ENCODE data around the gene CCDC136. TPM values are rescaled to one million over a fixed set of nuclear protein-coding genes. Genes with fewer than 3 reads are reported as not detected.

CCDC136 gene
- total RNA-seq, 2 experiments from 2014 or later: 5.6 to 8.9 TPM

- ChIA-PET CTCF (no interaction called here), POLR2A (no interaction called here)
- Mint-ChIP-seq H3K4me1 (ENCODE audit: low read depth) (no peaks in the 10 kb centered on the region), H3K27ac (no peak overlapping the region), H3K4me3 (no peak overlapping the region), H3K36me3 (ENCODE audit: low read depth) (no peaks in the 10 kb centered on the region), H3K27me3 (ENCODE audit: low read depth) (peaks cover 3% of the 10 kb centered on the region), H3K9me3 (ENCODE audit: insufficient read depth) (no peaks in the 10 kb centered on the region)
- DNase-seq (no peak), ATAC-seq (no peak)
These were observed 20.1 kb downstream of the CCDC136 start for GRCh38 chr7:128811631-128812430.

- DNase-seq: no peak
- ChIA-PET CTCF (no interaction called here), POLR2A (no interaction called here)
- H3K36me3 Mint-ChIP-seq (ENCODE audit: low read depth): no peaks in the 10 kb centered on the region
- no peaks in the 10 kb centered on the region for H3K4me1 Mint-ChIP-seq (ENCODE audit: low read depth)
- no peak overlapping the region for H3K27ac Mint-ChIP-seq
- no peak overlapping the region for H3K4me3 Mint-ChIP-seq
- no peak for ATAC-seq
- no peaks in the 10 kb centered on the region for H3K9me3 Mint-ChIP-seq (ENCODE audit: insufficient read depth)
- H3K27me3 Mint-ChIP-seq (ENCODE audit: low read depth): peaks cover 3% of the 10 kb centered on the region
These were observed 20.9 kb downstream of the CCDC136 start for GRCh38 chr7:128812514-128813168.

- CTCF ChIA-PET: no interaction called here
- ATAC-seq: no peak
- no peaks in the 10 kb centered on the region for H3K4me1 Mint-ChIP-seq (ENCODE audit: low read depth)
These were observed 22.7 kb downstream of the CCDC136 start for GRCh38 chr7:128814499-128814898.

GRCh38 chr7:128815289-128815942 lies 23.6 kb downstream of the CCDC136 start:
- H3K36me3 Mint-ChIP-seq (ENCODE audit: low read depth): no peaks in the 10 kb centered on the region
- no peak for DNase-seq

More at GRCh38 chr7:128814499-128814898, 22.7 kb downstream of the CCDC136 start:
- H3K27me3 Mint-ChIP-seq (ENCODE audit: low read depth): peaks cover 3% of the 10 kb centered on the region
- no peak for DNase-seq
- no peak overlapping the region for H3K4me3 Mint-ChIP-seq
- no peaks in the 10 kb centered on the region for H3K36me3 Mint-ChIP-seq (ENCODE audit: low read depth)
- no peak overlapping the region for H3K27ac Mint-ChIP-seq
- H3K9me3 Mint-ChIP-seq (ENCODE audit: insufficient read depth): no peaks in the 10 kb centered on the region
- POLR2A ChIA-PET: no interaction called here

GRCh38 chr7:128818694-128819093 lies 26.9 kb downstream of the CCDC136 start:
- ChIA-PET POLR2A (no interaction called here), CTCF (interaction anchor here (0.7 to 3.4 kb wide), 3 partner anchors 13 to 65 kb away, joined by 3 to 8 read pairs (median 5); no protein-coding TSS in a partner anchor)
- no peak overlapping the region for H3K4me3 Mint-ChIP-seq
- ATAC-seq (no peak), DNase-seq (no peak)
- no peak overlapping the region for H3K27ac Mint-ChIP-seq
- peaks cover 3% of the 10 kb centered on the region for H3K27me3 Mint-ChIP-seq (ENCODE audit: low read depth)
- peaks cover 4% of the 10 kb centered on the region for H3K4me1 Mint-ChIP-seq (ENCODE audit: low read depth)
- no peaks in the 10 kb centered on the region for H3K9me3 Mint-ChIP-seq (ENCODE audit: insufficient read depth)
- H3K36me3 Mint-ChIP-seq (ENCODE audit: low read depth): no peaks in the 10 kb centered on the region

More at GRCh38 chr7:128815289-128815942, 23.6 kb downstream of the CCDC136 start:
- Mint-ChIP-seq H3K4me1 (ENCODE audit: low read depth) (peaks cover 4% of the 10 kb centered on the region), H3K27me3 (ENCODE audit: low read depth) (peaks cover 3% of the 10 kb centered on the region), H3K4me3 (no peak overlapping the region), H3K9me3 (ENCODE audit: insufficient read depth) (no peaks in the 10 kb centered on the region), H3K27ac (no peak overlapping the region)
- CTCF ChIA-PET: no interaction called here
- no peak for ATAC-seq
- POLR2A ChIA-PET: interaction anchor here (0.6 kb wide), 1 partner anchor 29 kb away, joined by 3 read pairs; no protein-coding TSS in a partner anchor

- no peak for ATAC-seq
- DNase-seq: no peak
- H3K27me3 Mint-ChIP-seq (ENCODE audit: low read depth): no peaks in the 10 kb centered on the region
- no peaks in the 10 kb centered on the region for H3K36me3 Mint-ChIP-seq (ENCODE audit: low read depth)
- no peak overlapping the region for H3K4me3 Mint-ChIP-seq
- CTCF ChIA-PET: no interaction called here
- POLR2A ChIA-PET: no interaction called here
- H3K4me1 Mint-ChIP-seq (ENCODE audit: low read depth): peaks cover 4% of the 10 kb centered on the region
- no peaks in the 10 kb centered on the region for H3K9me3 Mint-ChIP-seq (ENCODE audit: insufficient read depth)
- H3K27ac Mint-ChIP-seq: no peak overlapping the region
These were observed 30.0 kb downstream of the CCDC136 start for GRCh38 chr7:128821724-128822123.

- H3K4me3 Mint-ChIP-seq: no peak overlapping the region
- H3K4me1 Mint-ChIP-seq (ENCODE audit: low read depth): peaks cover 13% of the 10 kb centered on the region
- ChIA-PET POLR2A (no interaction called here), CTCF (no interaction called here)
- H3K36me3 Mint-ChIP-seq (ENCODE audit: low read depth): no peaks in the 10 kb centered on the region
- ATAC-seq: no peak
- DNase-seq: no peak
- H3K27me3 Mint-ChIP-seq (ENCODE audit: low read depth): peaks cover 26% of the 10 kb centered on the region
- no peak overlapping the region for H3K27ac Mint-ChIP-seq
- H3K9me3 Mint-ChIP-seq (ENCODE audit: insufficient read depth): no peaks in the 10 kb centered on the region
These were observed 34.7 kb downstream of the CCDC136 start for GRCh38 chr7:128826512-128826911.

GRCh38 chr7:128826916-128827247 lies 35.1 kb downstream of the CCDC136 start:
- H3K36me3 Mint-ChIP-seq (ENCODE audit: low read depth): no peaks in the 10 kb centered on the region
- no peak overlapping the region for H3K4me3 Mint-ChIP-seq
- DNase-seq (no peak), ATAC-seq (no peak)
- no peaks in the 10 kb centered on the region for H3K9me3 Mint-ChIP-seq (ENCODE audit: insufficient read depth)
- H3K27ac Mint-ChIP-seq: no peak overlapping the region
- H3K27me3 Mint-ChIP-seq (ENCODE audit: low read depth): peaks cover 30% of the 10 kb centered on the region
- CTCF ChIA-PET: no interaction called here
- peaks cover 17% of the 10 kb centered on the region for H3K4me1 Mint-ChIP-seq (ENCODE audit: low read depth)
- POLR2A ChIA-PET: no interaction called here

- no peaks in the 10 kb centered on the region for H3K36me3 Mint-ChIP-seq (ENCODE audit: low read depth)
- ChIA-PET POLR2A (no interaction called here), CTCF (interaction anchor here (1.0 kb wide), 1 partner anchor 56 kb away, joined by 4 read pairs; no protein-coding TSS in a partner anchor)
- no peak overlapping the region for H3K27ac Mint-ChIP-seq
- H3K27me3 Mint-ChIP-seq (ENCODE audit: low read depth): peaks cover 32% of the 10 kb centered on the region
- no peaks in the 10 kb centered on the region for H3K9me3 Mint-ChIP-seq (ENCODE audit: insufficient read depth)
- ATAC-seq (no peak), DNase-seq (no peak)
- peaks cover 17% of the 10 kb centered on the region for H3K4me1 Mint-ChIP-seq (ENCODE audit: low read depth)
- H3K4me3 Mint-ChIP-seq: no peak overlapping the region
These were observed 35.6 kb downstream of the CCDC136 start for GRCh38 chr7:128827248-128827958.

- H3K27me3 Mint-ChIP-seq (ENCODE audit: low read depth): peaks cover 34% of the 10 kb centered on the region
- no peak overlapping the region for H3K4me3 Mint-ChIP-seq
- DNase-seq (no peak), ATAC-seq (no peak)
- H3K27ac Mint-ChIP-seq: no peak overlapping the region
- no peaks in the 10 kb centered on the region for H3K36me3 Mint-ChIP-seq (ENCODE audit: low read depth)
- POLR2A ChIA-PET: no interaction called here
- no peaks in the 10 kb centered on the region for H3K9me3 Mint-ChIP-seq (ENCODE audit: insufficient read depth)
- CTCF ChIA-PET: interaction anchor here (1.0 to 1.1 kb wide), 2 partner anchors 14 to 56 kb away, joined by 3 to 4 read pairs; no protein-coding TSS in a partner anchor
- peaks cover 17% of the 10 kb centered on the region for H3K4me1 Mint-ChIP-seq (ENCODE audit: low read depth)
These were observed 36.4 kb downstream of the CCDC136 start for GRCh38 chr7:128827971-128828711.

- POLR2A ChIA-PET: no interaction called here
These were observed 37.8 kb downstream of the CCDC136 start for GRCh38 chr7:128829391-128830166.

More at GRCh38 chr7:128829391-128830166, 37.8 kb downstream of the CCDC136 start:
- no peak overlapping the region for H3K27ac Mint-ChIP-seq
- ATAC-seq (no peak), DNase-seq (no peak)
- CTCF ChIA-PET: interaction anchor here (1.1 kb wide), 1 partner anchor 13 kb away, joined by 3 read pairs; no protein-coding TSS in a partner anchor
- no peaks in the 10 kb centered on the region for H3K9me3 Mint-ChIP-seq (ENCODE audit: insufficient read depth)
- H3K4me3 Mint-ChIP-seq: no peak overlapping the region
- no peaks in the 10 kb centered on the region for H3K36me3 Mint-ChIP-seq (ENCODE audit: low read depth)
- H3K4me1 Mint-ChIP-seq (ENCODE audit: low read depth): peaks cover 17% of the 10 kb centered on the region
- peaks cover 34% of the 10 kb centered on the region for H3K27me3 Mint-ChIP-seq (ENCODE audit: low read depth)

Measured in activated CD8-positive, alpha-beta T cell treated with anti-CD3 and anti-CD28 coated beads, Interleukin-2, amount 10 ng/mL, durations not matched to agents 7 days and 5 days (primary cell).